ENCODE data around the gene NRG3. TPM values are rescaled to one million over a fixed set of nuclear protein-coding genes. Genes with fewer than 3 reads are reported as not detected.
A peak's percentile ranks its signal among the peaks of the same experiment; 100 is the strongest.

Gene NRG3
- total RNA-seq, 1 donor from 2014 or later, result 8.2 TPM

DNA sequence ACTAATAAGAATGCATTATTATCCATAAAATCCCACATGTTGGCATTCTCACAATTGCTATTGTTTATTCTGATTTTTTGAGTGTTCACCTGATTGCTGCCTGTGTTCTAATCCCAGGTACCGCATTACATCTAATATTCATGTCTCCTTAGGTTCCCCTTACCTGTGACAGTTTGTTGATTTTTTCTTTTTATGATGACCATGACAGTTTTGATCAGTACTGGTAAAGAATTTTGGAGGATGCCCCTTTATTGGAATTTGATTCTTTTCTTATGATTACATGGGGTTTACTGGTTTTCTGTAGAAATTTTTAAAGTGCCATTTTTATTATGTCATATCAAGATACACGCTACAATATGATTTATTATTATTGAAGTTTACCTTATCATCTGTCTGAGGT, 1091.1 kb downstream of the NRG3 start:
- H3K4me3 Mint-ChIP-seq (ENCODE audit: unreplicated experiment), result no peak overlapping the region
- peaks cover 3% of the 10 kb centered on the region for H3K27me3 Mint-ChIP-seq (ENCODE audit: unreplicated experiment)
- no peaks in the 10 kb centered on the region for H3K9me3 Mint-ChIP-seq (ENCODE audit: unreplicated experiment)
- TF ChIP-seq CTCF (IDR thresholded peaks at IDR 0.05; ENCODE audit: unreplicated experiment), result no peak
- H3K27ac Mint-ChIP-seq (ENCODE audit: unreplicated experiment), result no peak overlapping the region
- no peak for DNase-seq (ENCODE audit: low spot score)
- H3K4me1 Mint-ChIP-seq (ENCODE audit: unreplicated experiment), result no peaks in the 10 kb centered on the region
- H3K36me3 Mint-ChIP-seq (ENCODE audit: low read depth, unreplicated experiment), result no peaks in the 10 kb centered on the region

GRCh38 chr10:82968533-82968932, 1093.5 kb downstream of the NRG3 start:
- Mint-ChIP-seq H3K4me3 (ENCODE audit: unreplicated experiment) (no peak overlapping the region), H3K27ac (ENCODE audit: unreplicated experiment) (no peak overlapping the region), H3K36me3 (ENCODE audit: low read depth, unreplicated experiment) (no peaks in the 10 kb centered on the region), H3K27me3 (ENCODE audit: unreplicated experiment) (peaks cover 2% of the 10 kb centered on the region), H3K4me1 (ENCODE audit: unreplicated experiment) (no peaks in the 10 kb centered on the region), H3K9me3 (ENCODE audit: unreplicated experiment) (no peaks in the 10 kb centered on the region)
- DNase-seq (ENCODE audit: low spot score), result no peak
- no peak for TF ChIP-seq CTCF (IDR thresholded peaks at IDR 0.05; ENCODE audit: unreplicated experiment)

GRCh38 chr10:82969405-82969804, 1094.4 kb downstream of the NRG3 start:
- TF ChIP-seq CTCF (IDR thresholded peaks at IDR 0.05; ENCODE audit: unreplicated experiment), result peak; percentile 41
- H3K9me3 Mint-ChIP-seq (ENCODE audit: unreplicated experiment), result no peaks in the 10 kb centered on the region
- H3K27me3 Mint-ChIP-seq (ENCODE audit: unreplicated experiment), result peaks cover 2% of the 10 kb centered on the region
- no peak for DNase-seq (ENCODE audit: low spot score)
- H3K4me3 Mint-ChIP-seq (ENCODE audit: unreplicated experiment), result no peak overlapping the region
- H3K36me3 Mint-ChIP-seq (ENCODE audit: low read depth, unreplicated experiment), result no peaks in the 10 kb centered on the region
- no peak overlapping the region for H3K27ac Mint-ChIP-seq (ENCODE audit: unreplicated experiment)
- no peaks in the 10 kb centered on the region for H3K4me1 Mint-ChIP-seq (ENCODE audit: unreplicated experiment)

- no peak for TF ChIP-seq CTCF (IDR thresholded peaks at IDR 0.05; ENCODE audit: unreplicated experiment)
- Mint-ChIP-seq H3K27me3 (ENCODE audit: unreplicated experiment) (no peaks in the 10 kb centered on the region), H3K9me3 (ENCODE audit: unreplicated experiment) (no peaks in the 10 kb centered on the region), H3K4me3 (ENCODE audit: unreplicated experiment) (no peak overlapping the region), H3K36me3 (ENCODE audit: low read depth, unreplicated experiment) (no peaks in the 10 kb centered on the region), H3K4me1 (ENCODE audit: unreplicated experiment) (no peaks in the 10 kb centered on the region), H3K27ac (ENCODE audit: unreplicated experiment) (no peak overlapping the region)
- DNase-seq (ENCODE audit: low spot score), result no peak
Observed at GRCh38 chr10:82980321-82980720, 1105.3 kb downstream of the NRG3 start.

DNA sequence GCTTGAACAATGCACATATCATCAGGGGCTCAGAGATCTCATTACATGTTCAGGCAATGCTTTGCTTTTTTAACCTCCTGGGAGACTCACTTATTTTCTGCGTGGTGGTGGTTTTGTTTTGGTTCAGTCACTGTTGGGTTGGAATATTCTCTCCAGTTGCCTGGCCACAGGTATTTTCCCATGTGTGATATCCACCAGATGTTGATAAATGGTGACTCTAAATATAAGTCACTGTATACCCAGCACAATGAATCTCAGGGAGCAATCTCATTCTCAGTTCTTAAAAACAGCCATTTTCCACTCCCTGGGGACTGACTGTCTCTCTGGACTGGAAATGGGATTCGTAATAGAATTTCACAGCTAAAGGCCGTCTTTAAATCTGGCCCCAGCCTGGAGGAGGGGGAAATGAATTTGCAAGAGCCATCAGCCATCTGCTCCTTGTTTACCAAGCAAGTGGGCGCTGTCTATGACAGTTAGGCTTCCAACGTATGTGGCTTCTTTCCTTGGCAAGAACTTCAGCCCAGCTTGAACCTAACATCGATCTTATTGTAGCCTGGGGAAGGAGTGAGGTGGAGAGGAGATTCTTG, 1106.2 kb downstream of the NRG3 start:
- no peak for DNase-seq (ENCODE audit: low spot score)
- H3K36me3 Mint-ChIP-seq (ENCODE audit: low read depth, unreplicated experiment), result no peaks in the 10 kb centered on the region
- no peak overlapping the region for H3K4me3 Mint-ChIP-seq (ENCODE audit: unreplicated experiment)
- no peaks in the 10 kb centered on the region for H3K4me1 Mint-ChIP-seq (ENCODE audit: unreplicated experiment)
- no peak for TF ChIP-seq CTCF (IDR thresholded peaks at IDR 0.05; ENCODE audit: unreplicated experiment)
- no peaks in the 10 kb centered on the region for H3K9me3 Mint-ChIP-seq (ENCODE audit: unreplicated experiment)
- no peak overlapping the region for H3K27ac Mint-ChIP-seq (ENCODE audit: unreplicated experiment)
- H3K27me3 Mint-ChIP-seq (ENCODE audit: unreplicated experiment), result no peaks in the 10 kb centered on the region
